Measurements from ENCODE around the gene F8.
"Not testable (repeated sequence)": the region's sequence is repeated elsewhere in the genome, so short reads cannot be mapped to it uniquely, and the experiment has no call there.

Gene F8

DNA sequence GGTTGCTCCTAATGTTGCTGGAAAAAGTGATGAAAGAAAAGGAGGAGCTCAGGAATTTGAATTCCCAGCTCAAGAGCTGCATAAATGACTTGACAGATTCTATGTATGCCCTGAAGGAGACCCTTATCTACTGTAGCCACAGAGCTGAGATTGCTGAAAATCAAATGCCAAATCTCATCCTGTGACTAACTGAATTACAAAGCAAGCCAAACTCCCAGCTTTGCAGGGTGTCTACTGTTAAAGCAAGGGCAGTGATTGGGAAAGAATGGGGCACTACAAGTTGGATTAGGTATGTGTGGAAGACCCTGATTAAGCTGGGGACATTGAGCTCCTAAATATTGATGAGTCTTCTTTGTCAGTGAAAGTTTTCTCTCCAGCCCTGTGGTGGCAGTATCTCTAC lies 167.3 kb downstream of the F8 start:
- no peak for DNase-seq

GRCh38 chrX:154850957-154851611 lies 171.4 kb downstream of the F8 start:
- no peak for DNase-seq

GRCh38 chrX:154840856-154841255 lies 181.7 kb downstream of the F8 start:
- peak; percentile 46 for DNase-seq

GRCh38 chrX:154836163-154836562 lies 186.4 kb downstream of the F8 start:
- no peak for DNase-seq

DNA sequence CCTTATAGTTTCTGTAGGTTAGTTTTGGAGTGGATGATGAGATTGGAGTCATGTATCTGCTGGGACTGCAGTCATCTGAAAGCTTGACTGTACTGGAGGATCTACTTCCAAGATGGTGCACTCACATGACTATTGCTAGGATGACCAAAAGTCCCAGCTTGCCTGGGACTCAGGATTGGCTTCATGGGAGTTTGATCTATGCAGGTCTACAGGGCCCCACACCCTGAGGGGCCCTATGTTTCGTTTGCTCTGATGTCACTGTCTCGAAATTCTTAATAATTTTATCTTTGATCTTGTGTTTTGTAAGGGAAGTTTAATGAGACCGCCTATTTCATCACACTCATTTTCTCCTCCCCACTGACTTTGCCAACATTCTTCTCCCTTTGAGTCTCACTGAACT lies 188.0 kb downstream of the F8 start, which contains the start of gene SMIM9:
Gene SMIM9 (minus strand): TSS at position 101 of the 400 bp plus-strand sequence. CDS start 3,806 bp downstream, outside the sequence.
- no peak for DNase-seq

DNA sequence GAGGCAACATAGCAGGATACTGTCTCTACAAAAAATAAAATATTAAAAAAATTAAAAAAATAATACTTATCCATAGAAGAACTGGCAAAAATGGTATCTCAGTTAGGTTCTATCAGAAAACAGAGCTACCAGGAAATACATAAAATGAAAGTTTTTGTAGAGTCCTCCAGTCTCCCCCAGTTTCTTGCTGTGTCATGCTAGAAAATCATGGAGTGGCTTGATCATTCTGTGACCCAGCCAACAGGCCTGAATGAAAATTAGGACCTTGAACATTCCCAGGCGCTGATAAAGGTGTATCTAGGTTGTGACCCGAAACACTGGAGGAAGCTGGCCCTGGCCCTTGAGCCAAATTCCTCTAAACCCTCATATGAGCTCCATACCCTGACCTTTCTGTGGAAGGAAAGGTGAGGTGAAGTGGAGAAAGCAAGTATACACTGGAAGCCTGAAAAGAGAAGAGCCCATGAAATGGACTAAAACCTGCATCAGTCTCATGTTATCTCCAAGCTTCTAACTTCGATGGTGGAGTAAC lies 188.7 kb downstream of the F8 start:
- DNase-seq = no peak

DNA sequence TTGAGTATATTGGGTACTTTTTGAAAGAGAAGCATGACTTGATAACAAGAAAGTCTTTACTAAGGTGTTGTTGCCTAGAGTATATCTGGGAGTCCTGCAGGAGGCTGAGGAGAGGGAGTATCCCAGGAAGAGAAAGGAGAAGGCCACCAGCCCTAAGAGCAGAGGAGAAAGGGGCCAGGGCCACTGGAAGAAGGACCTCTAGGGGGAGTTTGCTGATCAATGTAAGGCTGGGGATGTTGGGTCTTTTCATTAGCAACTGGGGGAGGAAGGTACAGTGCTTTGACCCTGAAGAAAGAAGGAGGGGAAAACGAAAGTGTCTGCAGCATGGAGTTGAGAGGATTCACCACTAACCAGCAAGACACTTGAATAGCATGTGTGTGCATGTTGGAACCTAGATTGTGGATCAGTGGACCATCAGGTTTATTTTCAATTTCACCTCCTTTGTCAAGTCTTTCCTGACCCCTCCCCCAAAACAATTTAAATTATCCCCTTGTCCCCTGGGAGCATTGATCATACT lies 192.5 kb downstream of the F8 start:
- DNase-seq = no peak

DNA sequence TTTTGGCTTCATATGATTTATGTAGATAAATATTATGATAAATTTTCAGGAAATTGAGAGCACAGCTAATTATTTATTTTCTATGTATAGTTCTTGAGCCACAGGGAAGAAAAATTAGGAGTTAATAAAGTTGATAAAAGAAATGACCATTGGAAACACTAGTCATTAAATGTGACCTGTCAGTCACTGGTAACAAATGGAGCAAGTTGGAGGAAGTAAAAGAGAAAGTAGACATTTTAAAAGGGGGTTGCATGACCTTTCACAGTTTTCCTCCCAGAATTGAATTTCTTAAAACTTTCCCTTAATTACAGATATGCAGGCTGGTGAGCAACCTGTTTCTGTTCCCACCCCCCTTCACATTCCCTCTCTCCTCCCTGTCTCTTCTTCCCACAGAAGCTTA lies 193.4 kb downstream of the F8 start:
- DNase-seq = no peak

- DNase-seq = no peak
These were observed 194.5 kb downstream of the F8 start for GRCh38 chrX:154828016-154828408.

DNA sequence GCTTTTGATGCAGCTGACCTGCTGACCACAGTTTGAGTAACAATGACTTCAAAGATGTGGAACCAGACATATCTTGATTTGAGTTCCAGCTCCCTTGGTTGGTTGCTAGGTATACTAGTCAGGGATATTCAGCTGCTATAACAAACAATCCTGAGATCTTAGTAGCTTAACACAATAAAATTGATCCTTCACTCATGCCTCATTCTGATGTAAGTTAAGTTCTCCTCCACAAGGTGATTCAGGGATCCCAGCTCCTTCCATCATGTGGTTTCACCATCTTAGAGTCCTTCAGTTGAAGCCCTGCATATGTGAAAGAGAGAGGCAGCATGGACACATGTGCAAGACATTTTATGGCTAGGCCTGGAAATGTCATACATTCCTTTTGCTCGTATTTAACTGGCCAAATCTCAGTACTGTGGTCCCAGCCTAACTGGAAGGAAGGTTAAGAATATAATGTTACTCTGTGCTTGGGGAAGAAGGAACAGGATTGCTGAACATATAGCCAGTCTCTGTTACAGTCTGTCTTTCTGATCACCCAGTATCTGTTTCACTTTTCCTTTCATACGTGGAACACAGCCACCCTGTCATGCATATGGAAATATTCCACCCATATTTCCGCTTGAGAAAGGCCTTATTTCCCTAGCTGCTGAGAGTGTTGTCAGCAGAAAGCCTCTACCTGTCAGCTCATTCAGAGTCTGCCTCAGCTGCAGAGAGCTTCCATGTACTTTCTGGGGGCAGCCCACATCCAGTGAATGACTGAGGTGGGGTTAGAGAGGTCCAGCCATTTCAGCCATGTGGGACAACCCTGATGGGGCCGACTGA lies 195.1 kb downstream of the F8 start:
- DNase-seq = no peak

- DNase-seq = not testable (repeated sequence)
These were observed 196.9 kb downstream of the F8 start for GRCh38 chrX:154825586-154825985.

DNA sequence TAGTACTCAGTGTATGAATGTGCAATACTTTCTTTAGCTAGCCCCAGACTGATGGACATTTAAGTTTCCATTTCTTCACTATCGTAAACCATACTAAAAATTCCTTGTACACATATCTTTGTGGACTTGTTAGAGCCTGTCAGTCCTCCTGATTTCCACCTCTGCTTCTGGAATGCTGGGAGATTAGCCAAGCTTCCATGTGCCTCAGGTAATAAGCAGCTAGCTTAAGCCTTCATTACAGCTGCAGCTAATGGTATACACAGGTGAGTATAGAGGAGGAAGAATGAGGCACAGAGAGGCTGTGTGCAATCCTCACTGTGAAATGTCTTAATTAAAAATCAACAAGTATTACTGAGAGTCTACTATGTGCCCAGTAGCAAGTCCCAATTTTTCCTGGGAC lies 197.9 kb downstream of the F8 start:
- no peak for DNase-seq

DNA sequence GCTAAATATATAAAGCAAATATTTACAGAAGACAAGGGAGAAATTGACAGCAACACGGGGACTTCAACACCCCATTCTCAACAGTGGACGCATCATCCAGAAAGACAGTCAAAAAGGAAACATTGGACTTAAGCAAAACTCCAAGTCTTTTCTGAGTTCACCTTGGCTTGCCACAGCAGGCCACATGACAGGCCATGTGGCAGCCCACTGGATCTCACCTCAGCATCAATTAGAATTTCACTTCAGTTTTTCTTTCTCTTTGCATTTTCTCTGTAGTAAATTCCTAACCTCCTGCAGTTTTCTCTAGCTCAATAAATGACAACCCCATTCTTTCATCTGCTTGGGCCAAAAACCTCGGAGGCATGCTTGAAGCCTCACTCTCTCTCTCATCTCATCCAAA lies 200.5 kb downstream of the F8 start:
- DNase-seq = no peak

DNA sequence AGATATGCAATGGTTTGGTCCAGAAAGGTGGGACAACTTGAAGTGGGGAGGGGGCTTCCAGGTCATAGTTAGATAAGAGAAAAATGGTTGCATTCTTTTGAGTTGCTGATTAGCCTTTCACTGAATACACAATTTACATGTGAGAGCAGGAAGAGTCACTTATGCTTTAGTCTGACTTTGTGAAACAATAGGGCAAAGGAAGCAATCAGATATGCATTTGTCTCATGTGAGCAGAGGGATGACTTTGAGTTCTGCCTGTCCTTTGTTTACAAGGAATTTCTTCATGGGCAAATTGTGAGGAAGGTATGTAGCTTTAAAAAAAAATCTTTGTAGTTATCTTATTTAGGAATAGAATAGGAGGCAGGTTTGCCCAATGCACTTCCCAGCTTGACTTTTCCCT lies 201.0 kb downstream of the F8 start:
- DNase-seq = no peak

- DNase-seq = no peak
These were observed 202.7 kb downstream of the F8 start for GRCh38 chrX:154819771-154820341.

DNA sequence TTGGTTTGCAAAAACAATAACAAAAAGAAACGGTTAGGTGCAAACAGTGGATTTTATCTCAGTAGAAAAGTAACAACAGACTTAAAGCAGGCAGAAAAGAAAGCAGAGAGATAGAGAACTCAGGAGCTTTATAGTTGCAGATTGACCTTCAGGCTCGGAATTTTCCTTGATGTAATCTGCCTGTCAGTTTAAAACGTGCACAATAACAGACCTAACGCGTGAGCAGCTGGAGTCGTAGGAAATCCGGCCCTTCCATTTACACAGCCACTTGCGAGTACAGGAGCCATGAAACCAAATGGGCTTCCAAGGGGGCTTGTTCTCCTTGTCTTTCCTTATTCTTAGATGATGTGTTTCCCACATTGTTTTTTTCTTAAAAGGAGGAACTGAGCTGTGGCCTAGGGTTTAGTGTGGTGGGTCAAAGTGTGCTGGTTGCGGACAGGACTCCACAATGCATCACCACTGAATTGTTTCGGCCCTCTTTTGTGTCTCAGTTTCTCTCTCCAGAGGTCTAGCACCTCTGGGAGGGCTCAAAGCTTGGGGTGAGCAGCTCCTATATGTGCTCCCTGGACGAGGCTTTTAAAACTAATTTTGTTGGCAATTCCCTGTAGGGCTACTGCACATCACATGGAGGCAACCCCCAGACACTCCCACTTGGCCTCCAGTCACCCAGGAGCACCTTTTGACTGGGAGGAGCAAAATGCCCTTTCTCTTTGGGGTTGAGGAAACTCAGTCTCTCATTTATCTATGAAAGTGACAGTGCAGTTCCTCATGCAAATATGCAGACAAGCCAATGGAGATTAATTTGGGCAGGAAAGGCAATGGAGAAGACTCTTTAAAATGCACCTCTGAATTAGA lies 203.4 kb downstream of the F8 start:
- DNase-seq = no peak

DNA sequence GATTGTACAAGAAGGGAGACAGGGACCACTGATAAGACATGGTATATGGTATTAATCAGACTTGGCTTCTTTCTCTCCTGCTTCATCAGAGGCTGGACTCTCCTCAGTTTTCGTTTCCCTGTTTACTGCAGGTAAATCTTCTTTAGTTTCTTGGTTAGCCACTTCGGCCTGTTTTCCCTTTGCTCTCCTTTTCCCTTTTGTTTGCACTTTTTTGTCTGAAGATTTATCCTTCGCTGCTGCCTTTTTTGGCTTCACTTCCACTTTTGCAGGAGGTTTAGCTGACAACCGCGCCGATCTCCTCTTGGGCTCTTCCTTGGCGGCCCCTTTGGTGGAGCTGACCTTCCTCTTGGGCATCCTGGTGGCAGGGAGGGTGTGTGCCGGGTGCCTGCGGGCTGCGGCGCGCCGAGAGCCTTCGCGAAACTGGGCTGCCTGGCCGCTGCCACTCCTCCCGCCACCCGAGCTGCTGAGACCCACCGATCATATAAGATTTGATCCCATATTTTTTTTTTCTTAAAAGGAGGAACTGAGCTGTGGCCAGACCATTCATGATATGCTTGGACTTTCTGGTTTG lies 205.4 kb downstream of the F8 start:
- not testable (repeated sequence) for DNase-seq

- not testable (repeated sequence) for DNase-seq
These were observed 206.1 kb downstream of the F8 start for GRCh38 chrX:154816326-154816898.

- DNase-seq = no peak
These were observed 207.2 kb downstream of the F8 start for GRCh38 chrX:154815274-154815818.

DNA sequence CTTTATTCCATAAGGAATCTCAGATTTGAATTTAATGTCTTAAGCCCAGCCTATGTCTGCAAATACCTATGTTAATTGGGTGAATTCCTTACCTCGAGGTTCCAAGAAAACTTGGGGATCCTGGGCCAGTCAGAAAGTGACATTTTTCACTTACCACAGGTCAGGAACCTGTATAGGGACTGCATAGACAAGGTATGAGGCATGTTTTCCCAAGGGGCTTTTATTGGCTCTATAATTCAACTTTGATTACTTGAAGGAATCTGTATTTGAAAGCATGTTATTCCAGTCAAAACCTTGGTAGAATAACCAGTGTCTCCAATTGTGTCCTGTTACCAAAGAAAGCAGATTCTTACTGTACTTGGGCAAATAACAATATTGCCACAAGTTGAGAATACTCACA lies 208.7 kb downstream of the F8 start:
- DNase-seq = no peak

GRCh38 chrX:154812341-154813101 lies 210.0 kb downstream of the F8 start:
- DNase-seq = no peak
